GM21576 (cell line): ENCODE measurements around the gene ATMIN.

ENCODE experiments used
- ATAC-seq: cut with Tn5 transposase; IDR thresholded peaks from one replicate; pipeline ENCODE4 v1.9.1; 2021; ENCODE audit warnings: mild to moderate bottlenecking, moderate library complexity; ENCODE audit not compliant: unreplicated experiment

Gene ATMIN

GRCh38 chr16:81061871-81062608 is 26.4 kb downstream of the ATMIN start:
- no peak for ATAC-seq

- ATAC-seq: no peak
Observed at GRCh38 chr16:81066681-81067080, 31.0 kb downstream of the ATMIN start.

GRCh38 chr16:81067166-81067565 is 31.5 kb downstream of the ATMIN start:
- ATAC-seq: no peak

GRCh38 chr16:81069063-81069462 is 33.4 kb downstream of the ATMIN start:
- ATAC-seq: no peak

- no peak for ATAC-seq
Observed at GRCh38 chr16:81070979-81071378, 35.3 kb downstream of the ATMIN start.

GRCh38 chr16:81071805-81072204 is 36.2 kb downstream of the ATMIN start:
- ATAC-seq: no peak

GRCh38 chr16:81073560-81074330 is 38.1 kb downstream of the ATMIN start:
- no peak for ATAC-seq

GRCh38 chr16:81076566-81077075 is 41.0 kb downstream of the ATMIN start:
- peak; percentile 73 for ATAC-seq

GRCh38 chr16:81077076-81077940 is 41.7 kb downstream of the ATMIN start, which contains the start of gene C16orf46:
TSS of gene C16orf46 (minus strand) at chr16:81077238. CDS start at chr16:81063955, 13,283 bp downstream.
- peak; percentile 95 for ATAC-seq

- no peak for ATAC-seq
Observed at GRCh38 chr16:81080233-81080632, 44.6 kb downstream of the ATMIN start.

- ATAC-seq: no peak
Observed at GRCh38 chr16:81081014-81081413, 45.4 kb downstream of the ATMIN start.

GRCh38 chr16:81088836-81089235 is 53.2 kb downstream of the ATMIN start:
- no peak for ATAC-seq

GRCh38 chr16:81094771-81095251 is 59.2 kb downstream of the ATMIN start:
- no peak for ATAC-seq

GRCh38 chr16:81095653-81095952 is 60.0 kb downstream of the ATMIN start:
- ATAC-seq: peak; percentile 0

GRCh38 chr16:81095953-81096714 is 60.5 kb downstream of the ATMIN start, which contains the start of gene GCSH:
TSS of gene GCSH (minus strand) at chr16:81096395. CDS start at chr16:81096278, 117 bp downstream.
- peak; percentile 99 for ATAC-seq

- ATAC-seq: no peak
Observed at GRCh38 chr16:81096715-81097208, 61.1 kb downstream of the ATMIN start.
